ENCODE data around the gene INSC. TPM values are rescaled to one million over a fixed set of nuclear protein-coding genes. Genes with fewer than 3 reads are reported as not detected.

Gene INSC
- total RNA-seq, 1 experiment from 2014 or later: not detected

DNA sequence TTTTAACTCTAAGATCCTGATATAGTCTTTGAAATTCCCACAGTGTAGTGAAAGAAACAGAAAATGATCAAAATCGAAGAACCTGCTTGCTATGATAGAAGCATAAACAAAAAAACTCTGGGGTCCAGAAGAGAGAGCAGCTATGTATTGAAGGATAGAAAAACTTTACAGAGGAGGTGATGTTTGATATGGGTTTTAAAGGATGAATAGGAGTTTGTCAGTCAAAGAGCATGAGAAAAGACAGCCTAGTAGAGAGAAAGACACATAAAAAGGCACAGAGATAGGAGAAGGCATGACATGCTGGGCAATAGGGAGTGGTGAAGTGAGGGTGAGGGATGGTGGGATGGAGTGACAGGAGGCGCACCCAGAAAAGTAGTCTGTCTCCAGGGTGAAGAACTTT is 168.0 kb downstream of the INSC start:
- BruUV-seq (replicated peaks): no TSS peak
- Histone ChIP-seq H3F3A (ENCODE audit: insufficient read depth, low read depth) (no peaks in the 10 kb centered on the region), H3K27me3 (ENCODE audit: insufficient read depth, low read depth) (no peaks in the 10 kb centered on the region), H3K27ac (no peak overlapping the region), H3K9me3 (ENCODE audit: insufficient read depth, low read depth) (no peaks in the 10 kb centered on the region), H3K9me2 (ENCODE audit: insufficient read depth) (no peaks in the 10 kb centered on the region), H4K20me1 (ENCODE audit: insufficient read depth) (no peaks in the 10 kb centered on the region), H3K4me3 (no peak overlapping the region), H3K4me2 (no peak overlapping the region), H2AFZ (no peak overlapping the region), H3K36me3 (ENCODE audit: low read depth) (no peaks in the 10 kb centered on the region), H3K4me1 (replicated peaks; ENCODE audit: insufficient read depth) (no peaks in the 10 kb centered on the region), H3K79me2 (ENCODE audit: low read depth) (no peaks in the 10 kb centered on the region)
- intact Hi-C loops (cut with micrococcal nuclease; ENCODE audit: unreplicated experiment): no loop called here
- ChIA-PET POLR2A (ENCODE audit: unreplicated experiment) (no interaction called here), CTCF (no interaction called here)
- DNase-seq: no peak
- TF ChIP-seq, protein P1, sequence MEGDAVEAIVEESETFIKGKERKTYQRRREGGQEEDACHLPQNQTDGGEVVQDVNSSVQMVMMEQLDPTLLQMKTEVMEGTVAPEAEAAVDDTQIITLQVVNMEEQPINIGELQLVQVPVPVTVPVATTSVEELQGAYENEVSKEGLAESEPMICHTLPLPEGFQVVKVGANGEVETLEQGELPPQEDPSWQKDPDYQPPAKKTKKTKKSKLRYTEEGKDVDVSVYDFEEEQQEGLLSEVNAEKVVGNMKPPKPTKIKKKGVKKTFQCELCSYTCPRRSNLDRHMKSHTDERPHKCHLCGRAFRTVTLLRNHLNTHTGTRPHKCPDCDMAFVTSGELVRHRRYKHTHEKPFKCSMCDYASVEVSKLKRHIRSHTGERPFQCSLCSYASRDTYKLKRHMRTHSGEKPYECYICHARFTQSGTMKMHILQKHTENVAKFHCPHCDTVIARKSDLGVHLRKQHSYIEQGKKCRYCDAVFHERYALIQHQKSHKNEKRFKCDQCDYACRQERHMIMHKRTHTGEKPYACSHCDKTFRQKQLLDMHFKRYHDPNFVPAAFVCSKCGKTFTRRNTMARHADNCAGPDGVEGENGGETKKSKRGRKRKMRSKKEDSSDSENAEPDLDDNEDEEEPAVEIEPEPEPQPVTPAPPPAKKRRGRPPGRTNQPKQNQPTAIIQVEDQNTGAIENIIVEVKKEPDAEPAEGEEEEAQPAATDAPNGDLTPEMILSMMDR (conservative IDR thresholded peaks at IDR 0.05): no peak
- no peak for TF ChIP-seq EZH2 (IDR thresholded peaks at IDR 0.05; ENCODE audit: low read depth)

DNA sequence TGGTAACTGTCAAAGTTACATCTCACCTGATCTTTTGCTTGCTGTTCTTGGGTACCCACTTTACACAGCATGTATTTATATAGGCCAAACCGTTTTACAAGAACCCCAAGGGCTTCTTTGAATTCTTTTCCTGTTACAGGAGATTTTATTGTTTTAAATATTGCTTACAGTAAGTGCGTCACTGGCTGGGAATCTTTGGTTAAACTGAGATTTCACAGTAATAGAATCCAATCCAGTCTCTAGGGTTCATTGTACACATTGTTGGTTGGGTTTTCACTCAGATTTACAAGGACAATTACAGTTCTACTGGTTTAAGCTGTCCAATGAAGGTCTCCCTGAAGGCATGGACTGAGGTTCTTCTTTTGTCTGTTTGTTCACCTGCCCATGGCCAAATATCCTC is 171.7 kb downstream of the INSC start:
- ChIA-PET POLR2A (ENCODE audit: unreplicated experiment) (no interaction called here), CTCF (no interaction called here)
- no peaks in the 10 kb centered on the region for H3K4me1 ChIP-seq (replicated peaks; ENCODE audit: insufficient read depth)
- intact Hi-C loops (cut with micrococcal nuclease; ENCODE audit: unreplicated experiment): no loop called here
- no peaks in the 10 kb centered on the region for H3F3A ChIP-seq (ENCODE audit: insufficient read depth, low read depth)
- H3K36me3 ChIP-seq (ENCODE audit: low read depth): no peaks in the 10 kb centered on the region
- no peaks in the 10 kb centered on the region for H3K79me2 ChIP-seq (ENCODE audit: low read depth)
- TF ChIP-seq, protein P1 (conservative IDR thresholded peaks at IDR 0.05): no peak
- TF ChIP-seq EZH2 (IDR thresholded peaks at IDR 0.05; ENCODE audit: low read depth): no peak
- no TSS peak for BruUV-seq (replicated peaks)
- no peak overlapping the region for H3K27ac ChIP-seq
- H3K9me2 ChIP-seq (ENCODE audit: insufficient read depth): no peaks in the 10 kb centered on the region
- DNase-seq: no peak
- H4K20me1 ChIP-seq (ENCODE audit: insufficient read depth): no peaks in the 10 kb centered on the region
- no peak overlapping the region for H3K4me3 ChIP-seq
- H3K9me3 ChIP-seq (ENCODE audit: insufficient read depth, low read depth): no peaks in the 10 kb centered on the region
- H2AFZ ChIP-seq: no peak overlapping the region
- no peak overlapping the region for H3K4me2 ChIP-seq
- H3K27me3 ChIP-seq (ENCODE audit: insufficient read depth, low read depth): no peaks in the 10 kb centered on the region

DNA sequence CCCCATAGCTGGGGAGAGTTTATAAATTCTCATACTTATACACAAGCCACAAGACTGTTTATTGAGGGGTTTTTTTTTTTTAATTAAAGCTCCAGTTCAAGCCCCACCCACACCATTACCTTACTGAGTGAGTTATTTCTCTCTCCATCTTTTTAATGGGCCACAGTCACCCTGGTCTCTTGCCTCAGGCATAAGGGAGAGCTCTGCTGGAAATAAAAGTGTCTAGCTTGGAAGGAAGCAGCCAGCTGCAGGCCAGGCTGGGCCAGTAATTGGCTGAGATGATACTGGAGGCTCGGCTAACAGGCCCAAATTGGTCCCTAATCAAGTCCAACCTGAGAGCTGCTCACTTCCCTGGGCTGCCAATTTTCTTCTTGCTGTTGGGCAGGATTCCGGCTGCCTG is 174.1 kb downstream of the INSC start:
- TF ChIP-seq, protein P1 (conservative IDR thresholded peaks at IDR 0.05): no peak
- no peak for TF ChIP-seq EZH2 (IDR thresholded peaks at IDR 0.05; ENCODE audit: low read depth)
- Histone ChIP-seq H4K20me1 (ENCODE audit: insufficient read depth) (no peaks in the 10 kb centered on the region), H3K9me2 (ENCODE audit: insufficient read depth) (no peaks in the 10 kb centered on the region), H3F3A (ENCODE audit: insufficient read depth, low read depth) (no peaks in the 10 kb centered on the region), H3K4me1 (replicated peaks; ENCODE audit: insufficient read depth) (no peaks in the 10 kb centered on the region), H3K4me2 (no peak overlapping the region), H2AFZ (no peak overlapping the region), H3K9me3 (ENCODE audit: insufficient read depth, low read depth) (no peaks in the 10 kb centered on the region), H3K36me3 (ENCODE audit: low read depth) (no peaks in the 10 kb centered on the region), H3K27me3 (ENCODE audit: insufficient read depth, low read depth) (no peaks in the 10 kb centered on the region), H3K4me3 (no peak overlapping the region), H3K27ac (no peak overlapping the region), H3K79me2 (ENCODE audit: low read depth) (no peaks in the 10 kb centered on the region)
- ChIA-PET POLR2A (ENCODE audit: unreplicated experiment) (no interaction called here), CTCF (no interaction called here)
- BruUV-seq (replicated peaks): no TSS peak
- DNase-seq: no peak
- intact Hi-C loops (cut with micrococcal nuclease; ENCODE audit: unreplicated experiment): no loop called here
